IMR-90 (cell line): ENCODE data around the gene RB1. TPM values are rescaled to one million over a fixed set of nuclear protein-coding genes. Genes with fewer than 3 reads are reported as not detected.

Source experiments
- ATAC-seq: fragments of 200-7000 bp; cut with Tn5 transposase; 2 replicates; pipeline ENCODE4 v1.9.1; 2020; ENCODE audit warnings: low read depth, mild to moderate bottlenecking, moderate library complexity
- BruUV-seq: library from RNA; stranded (reverse); fragments of 400-500 nt; replicated peaks from 2 replicates; lab custom pipeline; 2021; lab: Mats Ljungman, UMichigan
- CTCF ChIA-PET: fragments of 300-600 bp; formaldehyde crosslinking; extraction: SDS; loops from one replicate; lab custom pipeline; 2021; ENCODE audit warnings: antibody characterized with exemption; lab: Yijun Ruan, JAX
- POLR2A ChIA-PET: fragments of 300-600 bp; sonication (Branson Sonifier 250); formaldehyde crosslinking; loops from one replicate; lab custom pipeline; 2022; ENCODE audit warnings: antibody characterized with exemption; ENCODE audit not compliant: unreplicated experiment; lab: Charles Lee
- DNase-seq: peaks from one replicate; pipeline ENCODE4 v3.0.0; 2013
- H2AFZ ChIP-seq: replicated peaks from 2 replicates; pipeline ENCODE3; 2013; ENCODE audit warnings: low read length, mild to moderate bottlenecking; ENCODE audit not compliant: poor library complexity
- H2AK5ac ChIP-seq: 2 replicates; pipeline ENCODE4 v1.6.1; 2013; ENCODE audit warnings: low read depth, low read length, inconsistent platforms
- H2AK9ac ChIP-seq: replicated peaks from 2 replicates; pipeline ENCODE3; 2013; ENCODE audit warnings: mild to moderate bottlenecking, low read depth, low read length, moderate library complexity; ENCODE audit not compliant: poor library complexity
- H2BK120ac ChIP-seq: 2 replicates; pipeline ENCODE4 v1.6.1; 2013; ENCODE audit warnings: low read depth, low read length, inconsistent platforms
- H2BK15ac ChIP-seq: 3 replicates; pipeline ENCODE4 v1.6.1; 2013; ENCODE audit warnings: low read depth, low read length, inconsistent platforms
- H2BK20ac ChIP-seq: 2 replicates; pipeline ENCODE4 v1.6.1; 2013; ENCODE audit warnings: low read depth, mild to moderate bottlenecking, inconsistent platforms, low read length, moderate library complexity
- H2BK5ac ChIP-seq: 2 replicates; pipeline ENCODE4 v1.6.1; 2013; ENCODE audit warnings: mild to moderate bottlenecking, low read depth, low read length, inconsistent platforms; ENCODE audit not compliant: poor library complexity, severe bottlenecking
- H3K14ac ChIP-seq: replicated peaks from 2 replicates; pipeline ENCODE4 v1.6.1; 2013; ENCODE audit warnings: low read depth, low read length, inconsistent platforms
- H3K18ac ChIP-seq: 2 replicates; pipeline ENCODE4 v1.6.1; 2013; ENCODE audit warnings: low read depth, low read length, control low read depth
- H3K23ac ChIP-seq: 2 replicates; pipeline ENCODE4 v1.6.1; 2013; ENCODE audit warnings: low read depth, low read length, inconsistent platforms
- H3K27ac ChIP-seq: 2 replicates; pipeline ENCODE4 v1.5.1; 2013; ENCODE audit warnings: mild to moderate bottlenecking, control low read depth, low read length; ENCODE audit not compliant: insufficient read depth
- H3K27me3 ChIP-seq: 2 replicates; pipeline ENCODE4 v1.6.1; 2013; ENCODE audit warnings: low read length; ENCODE audit not compliant: control insufficient read depth, insufficient read depth
- H3K36me3 ChIP-seq: 2 replicates; pipeline ENCODE4 v1.6.1; 2013; ENCODE audit warnings: low read length, mixed read lengths; ENCODE audit not compliant: control insufficient read depth, insufficient read depth
- H3K4ac ChIP-seq: 2 replicates; pipeline ENCODE4 v1.6.1; 2013; ENCODE audit warnings: low read depth, low read length, inconsistent platforms
- H3K4me1 ChIP-seq: 2 replicates; pipeline ENCODE4 v1.6.1; 2013; ENCODE audit warnings: low read length, mixed read lengths; ENCODE audit not compliant: control insufficient read depth, insufficient read depth
- H3K4me2 ChIP-seq: 2 replicates; pipeline ENCODE4 v1.6.1; 2013; ENCODE audit warnings: low read depth, mild to moderate bottlenecking, control low read depth, low read length, moderate library complexity
- H3K4me3 ChIP-seq: 2 replicates; pipeline ENCODE4 v1.5.1; 2013; ENCODE audit warnings: low read depth, mild to moderate bottlenecking, control low read depth, low read length, moderate library complexity; ENCODE audit not compliant: insufficient read depth
- H3K56ac ChIP-seq: 2 replicates; pipeline ENCODE4 v1.6.1; 2013; ENCODE audit warnings: low read length, inconsistent platforms; ENCODE audit not compliant: insufficient read depth; ENCODE audit errors: extremely low read depth
- H3K79me1 ChIP-seq, 2 experiments: 2 replicates each; pipeline ENCODE4 v1.6.1; 2013; ENCODE audit warnings: low read length in 2 of 2, inconsistent platforms in 1 of 2, low read depth in 1 of 2
- H3K9ac ChIP-seq: 2 replicates; pipeline ENCODE4 v1.6.1; 2013; ENCODE audit warnings: low read depth, low read length, control low read depth
- H3K9me1 ChIP-seq: 2 replicates; pipeline ENCODE4 v1.6.1; 2013; ENCODE audit warnings: low read length, inconsistent platforms; ENCODE audit not compliant: insufficient read depth
- H3K9me3 ChIP-seq: 2 replicates; pipeline ENCODE4 v1.6.1; 2013; ENCODE audit warnings: low read length; ENCODE audit not compliant: control insufficient read depth, insufficient read depth
- H4K20me1 ChIP-seq: 2 replicates; pipeline ENCODE4 v1.6.1; 2013; ENCODE audit warnings: low read length, inconsistent platforms; ENCODE audit not compliant: insufficient read depth
- H4K5ac ChIP-seq: 2 replicates; pipeline ENCODE4 v1.6.1; 2013; ENCODE audit warnings: mild to moderate bottlenecking, low read depth, low read length, control low read depth
- H4K8ac ChIP-seq, 2 experiments: 2 replicates each; pipeline ENCODE4 v1.6.1; 2013; ENCODE audit warnings: low read depth in 2 of 2, low read length in 2 of 2, control low read depth in 1 of 2, inconsistent platforms in 1 of 2
- H4K91ac ChIP-seq: 2 replicates; pipeline ENCODE4 v1.6.1; 2013; ENCODE audit warnings: low read depth, low read length, inconsistent platforms; ENCODE audit not compliant: insufficient read depth
- BHLHE40 ChIP-seq: fragments of 150-350 bp; IDR thresholded peaks from 2 replicates; pipeline ENCODE4 v1.6.1; 2016; ENCODE audit warnings: mild to moderate bottlenecking, low read depth, low read length
- CEBPB ChIP-seq: IDR thresholded peaks from 2 replicates; pipeline ENCODE4 v1.6.1; 2012; ENCODE audit warnings: low read depth, low read length, improper control_type of control experiment
- CHD1 ChIP-seq: IDR thresholded peaks from 2 replicates; pipeline ENCODE4 v1.6.1; 2012; ENCODE audit warnings: low read depth, low read length, improper control_type of control experiment
- FOS ChIP-seq: fragments of 150-350 bp; IDR thresholded peaks from 2 replicates; pipeline ENCODE4 v1.6.1; 2016; ENCODE audit warnings: low read depth, low read length
- MAFK ChIP-seq: IDR thresholded peaks from 2 replicates; pipeline ENCODE4 v1.6.1; 2012; ENCODE audit warnings: low read depth, low read length, improper control_type of control experiment
- MAZ ChIP-seq: IDR thresholded peaks from 2 replicates; pipeline ENCODE4 v1.6.1; 2012; ENCODE audit warnings: low read depth, mild to moderate bottlenecking, low read length, improper control_type of control experiment, moderate library complexity, borderline replicate concordance
- MXI1 ChIP-seq: IDR thresholded peaks from 2 replicates; pipeline ENCODE4 v1.6.1; 2012; ENCODE audit warnings: low read depth, mild to moderate bottlenecking, low read length, moderate library complexity, borderline replicate concordance
- RFX5 ChIP-seq: IDR thresholded peaks from 2 replicates; pipeline ENCODE4 v1.8.0; 2012; ENCODE audit warnings: low read depth, mild to moderate bottlenecking, low read length, moderate library complexity
- USF2 ChIP-seq: fragments of 150-350 bp; IDR thresholded peaks from 2 replicates; pipeline ENCODE4 v1.6.1; 2017; ENCODE audit warnings: mild to moderate bottlenecking, antibody characterized with exemption, low read length, low read depth
- dilution Hi-C: fragments of 300-500 bp; cut with HindIII; formaldehyde crosslinking; loops from one replicate; pipeline ENCODE4 v1.14.3; 2018; ENCODE audit warnings: low sequenced_read_pairs; ENCODE audit not compliant: unreplicated experiment
- in situ Hi-C: fragments of 300-500 bp; cut with MboI; formaldehyde crosslinking; loops from 3 replicates; pipeline ENCODE4 v1.14.3; 2019; ENCODE audit warnings: low sequenced_read_pairs, inconsistent platforms, mixed read lengths
- intact Hi-C: fragments of 100-400 bp; cut with micrococcal nuclease; formaldehyde crosslinking; loops from 2 replicates; pipeline ENCODE4 v1.10.0; 2022
- polyA plus RNA-seq, 3 experiments: library from polyadenylated mRNA; depleted of rRNA; stranded (reverse); fragments of >200 nt; gene quantifications; 2 replicates each; pipeline ENCODE4 v1.2.3, GENCODE V29; 2012; ENCODE audit warnings: low replicate concordance in 1 of 3
- total RNA-seq: library from RNA; depleted of rRNA; stranded (reverse); fragments of >200 nt; gene quantifications from 2 replicates; pipeline ENCODE4 v1.2.3, GENCODE V29; 2012
- TF ChIP-seq, protein P1 (sequence below): fragments of 150-350 bp; IDR thresholded peaks from 2 replicates; pipeline ENCODE4 v1.6.1; 2016; ENCODE audit warnings: low read depth, mild to moderate bottlenecking, low read length, moderate library complexity, borderline replicate concordance

The RB1 gene
- total and polyA plus RNA-seq, 2 of the 4 experiments (the other 2 are of a cell fraction), result 11.4 to 15.4 TPM

GRCh38 chr13:48258002-48258401 lies 45.5 kb upstream of the RB1 start:
- Histone ChIP-seq H2AK5ac (no peak overlapping the region), H3K9ac (no peak overlapping the region), H3K18ac (no peak overlapping the region), H2BK20ac (no peak overlapping the region), H4K5ac (no peak overlapping the region), H3K4me3 (no peak overlapping the region), H4K91ac (no peak overlapping the region), H3K9me3 (no peaks in the 10 kb centered on the region), H3K27me3 (no peaks in the 10 kb centered on the region), H2BK15ac (no peak overlapping the region), H3K23ac (no peak overlapping the region), H2BK5ac (no peak overlapping the region), H2AFZ (no peak overlapping the region), H3K56ac (no peak overlapping the region), H3K9me1 (0 out of 2 replicates have a peak, but pooled peaks cover 3% of the 10 kb centered on the region), H3K4me2 (no peak overlapping the region), H3K14ac (no peak overlapping the region), H3K4ac (no peak overlapping the region), H2BK120ac (no peak overlapping the region), H3K36me3 (peaks cover 21% of the 10 kb centered on the region), H4K20me1 (no peaks in the 10 kb centered on the region), H4K8ac (no peak overlapping the region), H3K79me1 (peaks cover 3 to 11% of the 10 kb centered on the region in 2 experiments; a peak in 2 of 4 replicates), H3K4me1 (no peaks in the 10 kb centered on the region), H2AK9ac (no peak overlapping the region), H3K27ac (no peak overlapping the region)
- in situ Hi-C loops, result no loop called here
- no peak for DNase-seq
- CTCF ChIA-PET, result interaction anchor here (0.6 kb wide), 1 partner anchor 28 kb away, joined by 5 read pairs; no protein-coding TSS in a partner anchor
- dilution Hi-C loops, result no loop called here
- no peak for ATAC-seq
- POLR2A ChIA-PET, result no interaction called here
- BruUV-seq, result no TSS peak
- TF ChIP-seq, protein P1, sequence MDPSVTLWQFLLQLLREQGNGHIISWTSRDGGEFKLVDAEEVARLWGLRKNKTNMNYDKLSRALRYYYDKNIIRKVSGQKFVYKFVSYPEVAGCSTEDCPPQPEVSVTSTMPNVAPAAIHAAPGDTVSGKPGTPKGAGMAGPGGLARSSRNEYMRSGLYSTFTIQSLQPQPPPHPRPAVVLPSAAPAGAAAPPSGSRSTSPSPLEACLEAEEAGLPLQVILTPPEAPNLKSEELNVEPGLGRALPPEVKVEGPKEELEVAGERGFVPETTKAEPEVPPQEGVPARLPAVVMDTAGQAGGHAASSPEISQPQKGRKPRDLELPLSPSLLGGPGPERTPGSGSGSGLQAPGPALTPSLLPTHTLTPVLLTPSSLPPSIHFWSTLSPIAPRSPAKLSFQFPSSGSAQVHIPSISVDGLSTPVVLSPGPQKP, result no peak
- no peak for TF ChIP-seq MAZ
- no peak for TF ChIP-seq CHD1
- TF ChIP-seq CEBPB, result no peak
- no peak for TF ChIP-seq MAFK
- TF ChIP-seq USF2, result no peak
- no peak for TF ChIP-seq BHLHE40
- no peak for TF ChIP-seq MXI1
- TF ChIP-seq FOS, result no peak
- no peak for TF ChIP-seq RFX5
- intact Hi-C loops, result no loop called here
